ENCODE results near the gene LITAFD.
"Not testable (repeated sequence)": the region's sequence is repeated elsewhere in the genome, so short reads cannot be mapped to it uniquely, and the experiment has no call there.

Gene LITAFD

GRCh38 chr16:8872071-8872470 lies 10.1 kb upstream of the LITAFD start (continued):
- TF ChIP-seq CSRNP3 (CRISPR knock-in tag; IDR thresholded peaks at IDR 0.05) (no peak), ZFP3 (CRISPR knock-in tag; IDR thresholded peaks at IDR 0.05) (no peak), ZC3H10 (CRISPR knock-in tag; IDR thresholded peaks at IDR 0.05) (no peak)
- TF ChIP-seq, protein P1, sequence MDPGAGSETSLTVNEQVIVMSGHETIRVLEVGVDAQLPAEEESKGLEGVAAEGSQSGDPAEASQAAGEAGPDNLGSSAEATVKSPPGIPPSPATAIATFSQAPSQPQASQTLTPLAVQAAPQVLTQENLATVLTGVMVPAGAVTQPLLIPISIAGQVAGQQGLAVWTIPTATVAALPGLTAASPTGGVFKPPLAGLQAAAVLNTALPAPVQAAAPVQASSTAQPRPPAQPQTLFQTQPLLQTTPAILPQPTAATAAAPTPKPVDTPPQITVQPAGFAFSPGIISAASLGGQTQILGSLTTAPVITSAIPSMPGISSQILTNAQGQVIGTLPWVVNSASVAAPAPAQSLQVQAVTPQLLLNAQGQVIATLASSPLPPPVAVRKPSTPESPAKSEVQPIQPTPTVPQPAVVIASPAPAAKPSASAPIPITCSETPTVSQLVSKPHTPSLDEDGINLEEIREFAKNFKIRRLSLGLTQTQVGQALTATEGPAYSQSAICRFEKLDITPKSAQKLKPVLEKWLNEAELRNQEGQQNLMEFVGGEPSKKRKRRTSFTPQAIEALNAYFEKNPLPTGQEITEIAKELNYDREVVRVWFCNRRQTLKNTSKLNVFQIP (CRISPR knock-in tag; IDR thresholded peaks at IDR 0.05; ENCODE audit: borderline replicate concordance, low read depth) = no peak

- no peak for TF ChIP-seq CSRNP3 (CRISPR knock-in tag; IDR thresholded peaks at IDR 0.05)
- no peak for TF ChIP-seq SNAI2 (CRISPR knock-in tag; IDR thresholded peaks at IDR 0.05)
- TF ChIP-seq OSR1 (CRISPR knock-in tag; IDR thresholded peaks at IDR 0.05) = no peak
- TF ChIP-seq ZFP30 (CRISPR knock-in tag; IDR thresholded peaks at IDR 0.05) = no peak
- TF ChIP-seq RARB (CRISPR knock-in tag; IDR thresholded peaks at IDR 0.05) = no peak
- TF ChIP-seq ZFP3 (CRISPR knock-in tag; IDR thresholded peaks at IDR 0.05) = no peak
- no peak for TF ChIP-seq ISL1 (CRISPR knock-in tag; IDR thresholded peaks at IDR 0.05)
- TF ChIP-seq ZNF565 (CRISPR knock-in tag; conservative IDR thresholded peaks at IDR 0.05; ENCODE audit: low read depth) = no peak
- no peak for TF ChIP-seq TOX (CRISPR knock-in tag; IDR thresholded peaks at IDR 0.05; ENCODE audit: borderline replicate concordance)
- TF ChIP-seq TCF4 (CRISPR knock-in tag; IDR thresholded peaks at IDR 0.05; ENCODE audit: borderline replicate concordance) = no peak
- ATAC-seq = no peak
Observed at GRCh38 chr16:8872967-8873865, 8.9 kb upstream of the LITAFD start.

DNA sequence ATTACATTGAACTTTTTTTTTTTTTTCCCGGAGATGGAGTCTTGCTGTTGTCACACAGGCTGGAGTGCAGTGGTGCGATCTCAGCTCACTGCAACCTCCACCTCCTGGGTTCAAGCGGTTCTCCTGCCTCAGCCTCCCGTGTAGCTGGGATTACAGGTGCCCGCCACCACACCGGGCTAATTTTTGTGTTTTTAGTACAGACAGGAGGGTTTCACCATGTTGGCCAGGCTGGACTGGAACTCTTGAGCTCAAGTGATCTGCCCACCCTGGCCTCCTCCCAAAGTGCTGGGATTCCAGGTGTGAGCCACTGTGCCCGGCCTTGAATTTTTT lies 8.3 kb upstream of the LITAFD start:
- not testable (repeated sequence) for ATAC-seq

GRCh38 chr16:8874388-8874787 lies 7.8 kb upstream of the LITAFD start:
- ATAC-seq = no peak
- TF ChIP-seq TCF4 (CRISPR knock-in tag; IDR thresholded peaks at IDR 0.05; ENCODE audit: borderline replicate concordance) (no peak), ZNF8 (CRISPR knock-in tag; IDR thresholded peaks at IDR 0.05) (no peak), BACH2 (CRISPR knock-in tag; IDR thresholded peaks at IDR 0.05; ENCODE audit: borderline replicate concordance) (no peak), TSHZ2 (CRISPR knock-in tag; IDR thresholded peaks at IDR 0.05) (no peak), ZFP30 (CRISPR knock-in tag; IDR thresholded peaks at IDR 0.05) (no peak), CSDC2 (CRISPR knock-in tag; IDR thresholded peaks at IDR 0.05) (no peak), ZNF565 (CRISPR knock-in tag; conservative IDR thresholded peaks at IDR 0.05; ENCODE audit: low read depth) (no peak), PPARA (CRISPR knock-in tag; IDR thresholded peaks at IDR 0.05; ENCODE audit: borderline replicate concordance) (no peak), ESRRG (CRISPR knock-in tag; IDR thresholded peaks at IDR 0.05) (no peak), ISL1 (CRISPR knock-in tag; IDR thresholded peaks at IDR 0.05) (no peak), GLIS3 (CRISPR knock-in tag; IDR thresholded peaks at IDR 0.05) (no peak), RARB (CRISPR knock-in tag; IDR thresholded peaks at IDR 0.05) (no peak), ZC3H10 (CRISPR knock-in tag; IDR thresholded peaks at IDR 0.05) (no peak), ZFP3 (CRISPR knock-in tag; IDR thresholded peaks at IDR 0.05) (no peak), ZNF70 (CRISPR knock-in tag; IDR thresholded peaks at IDR 0.05) (no peak), TOX (CRISPR knock-in tag; IDR thresholded peaks at IDR 0.05; ENCODE audit: borderline replicate concordance) (no peak), PATZ1 (CRISPR knock-in tag; IDR thresholded peaks at IDR 0.05; ENCODE audit: borderline replicate concordance) (no peak), CREB5 (CRISPR knock-in tag; IDR thresholded peaks at IDR 0.05; ENCODE audit: low read depth) (no peak), ARNTL (CRISPR knock-in tag; IDR thresholded peaks at IDR 0.05; ENCODE audit: borderline replicate concordance, low read depth) (no peak)

- not testable (repeated sequence) for ATAC-seq
Observed at GRCh38 chr16:8875317-8875716, 6.8 kb upstream of the LITAFD start.
